H1 (cell line): ENCODE measurements around the gene ITLN1. TPM values are rescaled to one million over a fixed set of nuclear protein-coding genes. Genes with fewer than 3 reads are reported as not detected.

Experiments used
- CTCF ChIA-PET: fragments of 300-600 bp; sonication (Branson Sonifier 250); formaldehyde crosslinking; loops from one replicate; lab custom pipeline; 2021; ENCODE audit not compliant: partially characterized antibody; lab: Charles Lee
- POLR2A ChIA-PET: fragments of 300-600 bp; sonication (Branson Sonifier 250); formaldehyde crosslinking; loops from one replicate; lab custom pipeline; 2021; ENCODE audit warnings: inconsistent platforms; ENCODE audit not compliant: partially characterized antibody; lab: Charles Lee
- DNase-seq, 2 experiments: peaks; one replicate each; pipeline versions ENCODE4 v3.0.0 to v3.0.0-alpha.2; 2010 to 2022; ENCODE audit warnings: low spot score in 2 of 2, low read depth in 1 of 2, mixed read lengths in 1 of 2
- FAIRE-seq: peaks from 2 replicates; lab custom pipeline; 2011; peaks lifted over from hg19 to GRCh38; lab: Jason Lieb, UNC
- H2AFZ ChIP-seq: 2 replicates; pipeline ENCODE4 v1.8.1; 2012; ENCODE audit warnings: low read length, inconsistent platforms
- H2AK5ac ChIP-seq: 2 replicates; pipeline ENCODE4 v1.6.1; 2013; ENCODE audit warnings: low read depth, low read length
- H2BK120ac ChIP-seq: replicated peaks from 2 replicates; pipeline ENCODE3; 2013; ENCODE audit warnings: low read depth, low read length, inconsistent platforms
- H2BK12ac ChIP-seq: 2 replicates; pipeline ENCODE4 v1.6.1; 2013; ENCODE audit warnings: low read depth, low read length
- H2BK15ac ChIP-seq: 2 replicates; pipeline ENCODE4 v1.6.1; 2013; ENCODE audit warnings: low read length
- H2BK20ac ChIP-seq: 2 replicates; pipeline ENCODE4 v1.6.1; 2013; ENCODE audit warnings: low read length
- H2BK5ac ChIP-seq: 2 replicates; pipeline ENCODE4 v1.6.1; 2013; ENCODE audit warnings: low read depth, low read length
- H3K14ac ChIP-seq: 2 replicates; pipeline ENCODE4 v1.6.1; 2013; ENCODE audit warnings: inconsistent platforms; ENCODE audit not compliant: insufficient read length
- H3K18ac ChIP-seq: 2 replicates; pipeline ENCODE4 v1.6.1; 2013; ENCODE audit warnings: low read length; ENCODE audit errors: extremely low read depth
- H3K23ac ChIP-seq: 2 replicates; pipeline ENCODE4 v1.6.1; 2013; ENCODE audit warnings: inconsistent platforms; ENCODE audit not compliant: insufficient read length
- H3K23me2 ChIP-seq: 2 replicates; pipeline ENCODE4 v1.6.1; 2013; ENCODE audit warnings: low read depth, low read length
- H3K27ac ChIP-seq: 2 replicates; pipeline ENCODE4 v1.6.1; 2011; ENCODE audit warnings: low read depth, low read length, inconsistent platforms
- H3K27me3 ChIP-seq, 4 experiments: replicated peaks in 1 of 4; 1 replicate in 1 of 4; 2 replicates in 3 of 4; pipeline versions ENCODE4 v1.6.1 to v1.8.1; 2011 to 2013; ENCODE audit warnings: low read length in 3 of 4, mild to moderate bottlenecking in 3 of 4, inconsistent platforms in 2 of 4, mixed read lengths in 2 of 4, moderate library complexity in 1 of 4; ENCODE audit not compliant: control insufficient read depth in 3 of 4, insufficient read depth in 3 of 4; ENCODE audit errors: extremely low read depth in 1 of 4
- H3K36me3 ChIP-seq, 4 experiments: 2 replicates each; pipeline versions ENCODE4 v1.6.1 to v1.8.1; 2011 to 2013; ENCODE audit warnings: mild to moderate bottlenecking in 4 of 4, low read length in 3 of 4, moderate library complexity in 2 of 4, control low read depth in 1 of 4, inconsistent platforms in 1 of 4; ENCODE audit not compliant: insufficient read depth in 4 of 4, control insufficient read depth in 2 of 4
- H3K4ac ChIP-seq: replicated peaks from 2 replicates; pipeline ENCODE3; 2013; ENCODE audit warnings: low read length, low read depth, mixed read lengths, inconsistent platforms; ENCODE audit not compliant: insufficient read length
- H3K4me1 ChIP-seq, 4 experiments: replicated peaks in 1 of 4; 1 replicate in 1 of 4; 2 replicates in 3 of 4; pipeline versions ENCODE4 v1.6.1 to v1.8.1; 2011 to 2013; ENCODE audit warnings: low read length in 3 of 4, inconsistent platforms in 2 of 4, mixed read lengths in 1 of 4; ENCODE audit not compliant: insufficient read depth in 4 of 4, control insufficient read depth in 3 of 4
- H3K4me2 ChIP-seq, 2 experiments: 2 replicates each; pipeline versions ENCODE4 v1.6.1 to v1.8.1; 2011 to 2013; ENCODE audit warnings: low read depth in 2 of 2, low read length in 2 of 2, control low read depth in 1 of 2, inconsistent platforms in 1 of 2, mild to moderate bottlenecking in 1 of 2; ENCODE audit not compliant: insufficient read depth in 1 of 2
- H3K4me3 ChIP-seq, 4 experiments: fragments of 200-600, 300-600 bp in 1 of 4; sonication (generic), shearing (Covaris generic), sonication (Bioruptor Twin) in 1 of 4; 2 replicates each; pipeline versions ENCODE4 v1.5.1 to v1.8.1; 2011 to 2016; ENCODE audit warnings: low read length in 4 of 4, low read depth in 3 of 4, control low read depth in 2 of 4, inconsistent platforms in 2 of 4, mild to moderate bottlenecking in 2 of 4, mixed read lengths in 1 of 4, moderate library complexity in 1 of 4; ENCODE audit not compliant: insufficient read depth in 2 of 4; ENCODE audit errors: extremely low read depth in 1 of 4
- H3K56ac ChIP-seq: replicated peaks from 2 replicates; pipeline ENCODE3; 2013; ENCODE audit warnings: low read depth, mild to moderate bottlenecking, mixed read lengths, low read length, inconsistent platforms; ENCODE audit not compliant: insufficient read length
- H3K79me1 ChIP-seq: 2 replicates; pipeline ENCODE4 v1.6.1; 2013; ENCODE audit warnings: low read depth, low read length, control low read depth
- H3K79me2 ChIP-seq, 2 experiments: 2 replicates each; pipeline versions ENCODE4 v1.6.1 to v1.8.1; 2012 to 2013; ENCODE audit warnings: low read length in 2 of 2, mild to moderate bottlenecking in 2 of 2, inconsistent platforms in 1 of 2; ENCODE audit not compliant: insufficient read depth in 2 of 2, control insufficient read depth in 1 of 2
- H3K9ac ChIP-seq, 4 experiments: replicated peaks in 1 of 4; 1 replicate in 1 of 4; 2 replicates in 3 of 4; pipeline versions ENCODE4 v1.6.1 to v1.8.1; 2011 to 2013; ENCODE audit warnings: low read depth in 3 of 4, low read length in 3 of 4, control low read depth in 2 of 4, mild to moderate bottlenecking in 2 of 4, moderate library complexity in 2 of 4, inconsistent platforms in 1 of 4; ENCODE audit errors: extremely low read depth in 1 of 4
- H3K9me3 ChIP-seq, 2 experiments: 2 replicates each; pipeline versions ENCODE4 v1.6.1 to v1.8.1; 2012 to 2013; ENCODE audit warnings: mild to moderate bottlenecking in 2 of 2, moderate library complexity in 2 of 2, control low read depth in 1 of 2, inconsistent platforms in 1 of 2, low read depth in 1 of 2, low read length in 1 of 2, mixed read lengths in 1 of 2; ENCODE audit not compliant: insufficient read depth in 2 of 2
- H4K20me1 ChIP-seq, 2 experiments: replicated peaks in 1 of 2; 2 replicates each; pipeline versions ENCODE3 to v1.8.1; 2011 to 2013; ENCODE audit warnings: inconsistent platforms in 2 of 2, low read length in 2 of 2, mild to moderate bottlenecking in 1 of 2; ENCODE audit not compliant: insufficient read depth in 2 of 2, control insufficient read depth in 1 of 2
- H4K5ac ChIP-seq: 2 replicates; pipeline ENCODE4 v1.6.1; 2013; ENCODE audit warnings: low read length, low read depth, mixed read lengths, inconsistent platforms; ENCODE audit not compliant: insufficient read length
- H4K8ac ChIP-seq: 2 replicates; pipeline ENCODE4 v1.8.0; 2013; ENCODE audit warnings: mild to moderate bottlenecking, moderate library complexity, low read length, inconsistent platforms; ENCODE audit not compliant: insufficient read depth; ENCODE audit errors: extremely low read depth
- H4K91ac ChIP-seq: replicated peaks from 2 replicates; pipeline ENCODE3; 2013; ENCODE audit warnings: low read length, mixed read lengths, inconsistent platforms; ENCODE audit not compliant: insufficient read length
- ASH2L ChIP-seq: fragments of 200-600, 300-600 bp; sonication (generic); IDR thresholded peaks from one replicate; pipeline ENCODE4 v1.7.1; 2017; ENCODE audit warnings: low read length
- BACH1 ChIP-seq: IDR thresholded peaks from 2 replicates; pipeline ENCODE4 v1.6.1; 2012; ENCODE audit warnings: low read length, improper control_type of control experiment
- BCL11A ChIP-seq, 2 experiments: IDR thresholded peaks; one replicate each; pipeline ENCODE4 v1.6.1; 2011; ENCODE audit warnings: low read depth in 2 of 2, low read length in 2 of 2, mild to moderate bottlenecking in 2 of 2
- BRCA1 ChIP-seq: IDR thresholded peaks from 2 replicates; pipeline ENCODE4 v1.6.1; 2012; ENCODE audit warnings: low read depth, low read length, improper control_type of control experiment
- CHD1 ChIP-seq: IDR thresholded peaks from 2 replicates; pipeline ENCODE4 v1.6.1; 2012; ENCODE audit warnings: low read depth, low read length, improper control_type of control experiment
- CHD2 ChIP-seq: IDR thresholded peaks from 2 replicates; pipeline ENCODE4 v1.6.1; 2012; ENCODE audit warnings: low read length, improper control_type of control experiment
- CTBP2 ChIP-seq: IDR thresholded peaks from 2 replicates; pipeline ENCODE4 v1.7.0; 2011; ENCODE audit warnings: borderline replicate concordance, mild to moderate bottlenecking, moderate library complexity, mixed read lengths, low read length; ENCODE audit not compliant: insufficient read depth, insufficient read length
- EGR1 ChIP-seq: IDR thresholded peaks from 2 replicates; pipeline ENCODE4 v1.6.1; 2011; ENCODE audit warnings: low read depth, low read length, borderline replicate concordance
- EZH2 ChIP-seq: fragments of 200-600 bp; sonication (generic); IDR thresholded peaks from 2 replicates; pipeline ENCODE4 v1.7.1; 2012; ENCODE audit warnings: low read depth, mild to moderate bottlenecking, moderate library complexity, low read length, inconsistent platforms; ENCODE audit not compliant: severe bottlenecking
- GABPA ChIP-seq: IDR thresholded peaks from 2 replicates; pipeline ENCODE4 v1.6.1; 2011; ENCODE audit warnings: mild to moderate bottlenecking, low read length, moderate library complexity, borderline replicate concordance; ENCODE audit not compliant: insufficient read depth
- GTF2F1 ChIP-seq: IDR thresholded peaks from 2 replicates; pipeline ENCODE4 v1.6.1; 2012; ENCODE audit warnings: low read depth, low read length, improper control_type of control experiment, borderline replicate concordance
- KDM5A ChIP-seq: fragments of 200-600 bp; IDR thresholded peaks from 2 replicates; pipeline ENCODE4 v1.7.1; 2012; ENCODE audit warnings: mild to moderate bottlenecking, low read length, inconsistent platforms, mixed read lengths
- POLR2A ChIP-seq, 2 experiments: IDR thresholded peaks; 1 replicate in 1 of 2; 2 replicates in 1 of 2; pipeline ENCODE4 v1.6.1; 2011; ENCODE audit warnings: low read depth in 2 of 2, low read length in 2 of 2, mild to moderate bottlenecking in 2 of 2; ENCODE audit errors: control extremely low read depth in 1 of 2
- RXRA ChIP-seq: IDR thresholded peaks from 2 replicates; pipeline ENCODE4 v1.6.1; 2011; ENCODE audit warnings: low read depth, mild to moderate bottlenecking, low read length, moderate library complexity; ENCODE audit not compliant: insufficient read depth
- SP1 ChIP-seq: IDR thresholded peaks from 2 replicates; pipeline ENCODE4 v1.6.1; 2011; ENCODE audit warnings: low read depth, low read length
- SRF ChIP-seq: IDR thresholded peaks from 2 replicates; pipeline ENCODE4 v1.6.1; 2011; ENCODE audit warnings: mild to moderate bottlenecking, low read depth, low read length, moderate library complexity
- WGBS, 2 experiments: shearing (Covaris generic) in 1 of 2; methylation state at CpG; one replicate each; pipeline versions ENCODE4 v1.1.6 to v1.1.7; 2013 to 2015; ENCODE audit warnings: low lambda C conversion rate in 2 of 2, mixed read lengths in 2 of 2, inconsistent platforms in 1 of 2, low coverage in 1 of 2, missing lambda C conversion rate in 1 of 2; ENCODE audit not compliant: insufficient replicate concordance in 2 of 2, insufficient coverage in 1 of 2, insufficient read length in 1 of 2; ENCODE audit errors: extremely low coverage in 1 of 2, missing lambda C conversion rate in 1 of 2; 5-methylcytosine and 5-hydroxymethylcytosine counted together
- polyA plus RNA-seq, 7 experiments: library from polyadenylated mRNA; depleted of rRNA in 3 of 7; stranded (reverse) in 5 of 7; unstranded in 2 of 7; fragments of >200 nt in 5 of 7; fragments of 200-250 nt in 2 of 7; gene quantifications; 1 replicate in 5 of 7; 2 replicates in 1 of 7; 4 replicates in 1 of 7; pipeline versions ENCODE4 v1.2.1 to v1.2.3, GENCODE V29; 2011 to 2013; ENCODE audit warnings: missing spikeins in 2 of 7, mixed read lengths in 2 of 7
- total RNA-seq: library from RNA; stranded (reverse); fragmentation: NEBNext Ultra II Directional; extraction: Animal tissue kit (Norgen Biotek cat#: 25700); gene quantifications from 2 replicates; pipeline ENCODE4 v1.2.1, GENCODE V29; 2021

Gene ITLN1
- total and polyA plus RNA-seq, 2 of the 8 experiments (the other 6 are each of a cell fraction or from before 2014, with no cell fraction given) = not detected

- H4K8ac ChIP-seq = no peak overlapping the region
- H2AFZ ChIP-seq = peak overlapping the region; percentile 54
- no peak overlapping the region for H3K4me3 ChIP-seq
- no peak overlapping the region for H2BK20ac ChIP-seq
- no peak overlapping the region for H3K4ac ChIP-seq
- TF ChIP-seq BRCA1 = no peak
- no peak for TF ChIP-seq EZH2
- no peak for TF ChIP-seq BACH1
- no peak for TF ChIP-seq CHD1
- no peak for TF ChIP-seq ASH2L
- TF ChIP-seq SRF = no peak
- no peak for TF ChIP-seq CTBP2
- no peak for TF ChIP-seq CHD2
- TF ChIP-seq SP1 = no peak
- no peak for TF ChIP-seq RXRA
- TF ChIP-seq GABPA = no peak
- no peak for TF ChIP-seq GTF2F1
- no peak for TF ChIP-seq POLR2A (IDR thresholded peaks at IDR 0.05; ENCODE audit: control extremely low read depth in 1 of 2, low read depth in 2 of 2, low read length in 2 of 2)
- no peak for TF ChIP-seq BCL11A (IDR thresholded peaks at IDR 0.05; ENCODE audit: low read depth in 2 of 2, low read length in 2 of 2)
- TF ChIP-seq EGR1 = no peak
- TF ChIP-seq KDM5A = no peak
- H3K18ac ChIP-seq = no peak overlapping the region
- ChIA-PET POLR2A (interaction anchor here (0.7 to 1.0 kb wide), 3 partner anchors 81 to 220 kb away, joined by 3 to 4 read pairs (median 3); no protein-coding TSS in a partner anchor), CTCF (interaction anchor here (0.7 to 5.9 kb wide), 5 partner anchors 41 to 144 kb away, joined by 3 to 43 read pairs (median 3); partner anchors contain the start of gene ITLN2)
- no peak overlapping the region for H2BK120ac ChIP-seq
- H3K79me1 ChIP-seq = no peaks in the 10 kb centered on the region
- no peak overlapping the region for H2BK12ac ChIP-seq
- WGBS, 2 experiments = 88 to 100% methylated on average over 1 to 2 of the region's 2 CpGs
- no peaks in the 10 kb centered on the region for H3K36me3 ChIP-seq
- H3K14ac ChIP-seq = no peak overlapping the region
- H4K20me1 ChIP-seq = no peaks in the 10 kb centered on the region
- no peak for FAIRE-seq
- no peak overlapping the region for H3K23ac ChIP-seq
- H3K27ac ChIP-seq = no peak overlapping the region
- H3K23me2 ChIP-seq = no peaks in the 10 kb centered on the region
- H3K4me1 ChIP-seq = peaks cover 0 to 7% (median 0%) of the 10 kb centered on the region in 4 experiments; a peak in 2 of 7 replicates
- H3K27me3 ChIP-seq = no peaks in the 10 kb centered on the region
- H3K79me2 ChIP-seq = no peaks in the 10 kb centered on the region
- no peaks in the 10 kb centered on the region for H3K9me3 ChIP-seq
- H2BK15ac ChIP-seq = no peak overlapping the region
- no peak overlapping the region for H3K4me2 ChIP-seq
- no peak overlapping the region for H2BK5ac ChIP-seq
- no peak overlapping the region for H4K91ac ChIP-seq
- H3K9ac ChIP-seq = no peak overlapping the region
- H4K5ac ChIP-seq = no peak overlapping the region
- no peak overlapping the region for H3K56ac ChIP-seq
- H2AK5ac ChIP-seq = no peak overlapping the region
- DNase-seq = no peak
Measured at GRCh38 chr1:160911925-160912324, 26.9 kb upstream of the ITLN1 start.
